Natural killer cell (primary cell): Measurements from ENCODE around the gene CTDP1. TPM values are rescaled to one million over a fixed set of nuclear protein-coding genes. Genes with fewer than 3 reads are reported as not detected.
A peak's percentile ranks its signal among the peaks of the same experiment; 100 is the strongest.
"Not testable (repeated sequence)": the region's sequence is repeated elsewhere in the genome, so short reads cannot be mapped to it uniquely, and the experiment has no call there.

ENCODE experiments used
- ATAC-seq, 3 donors: fragments of 150-1000 bp in 2 of 3; fragments of 200-7000 bp in 1 of 3; cut with Tn5 transposase; 1 replicate in 1 of 3; 2 replicates in 2 of 3; pipeline ENCODE4 v1.10.0; 2021; ENCODE audit warnings: mild to moderate bottlenecking in 2 of 3, moderate library complexity in 2 of 3
- DNase-seq, 2 donors: peaks; one replicate each; pipeline versions ENCODE4 v3.0.0 to v3.0.0-alpha.2; 2013 to 2021; ENCODE audit warnings: mixed read lengths in 1 of 2
- H3K27ac ChIP-seq: one replicate; pipeline ENCODE4 v1.5.1; 2013; ENCODE audit warnings: mild to moderate bottlenecking, low read length
- H3K27me3 ChIP-seq: one replicate; pipeline ENCODE4 v1.6.1; 2013; ENCODE audit warnings: low read length; ENCODE audit not compliant: control insufficient read depth, insufficient read depth
- H3K36me3 ChIP-seq: one replicate; pipeline ENCODE4 v1.6.1; 2013; ENCODE audit warnings: low read length; ENCODE audit not compliant: control insufficient read depth, insufficient read depth
- H3K4me1 ChIP-seq: one replicate; pipeline ENCODE4 v1.6.1; 2013; ENCODE audit warnings: low read length; ENCODE audit not compliant: control insufficient read depth, insufficient read depth
- H3K4me3 ChIP-seq: one replicate; pipeline ENCODE4 v1.5.1; 2013; ENCODE audit warnings: low read length
- H3K9me3 ChIP-seq: one replicate; pipeline ENCODE4 v1.6.1; 2013; ENCODE audit warnings: low read length; ENCODE audit not compliant: control insufficient read depth, insufficient read depth
- H3K27ac Mint-ChIP-seq, 2 donors: one replicate each; pipeline ENCODE4 v1.8.0; 2022; ENCODE audit warnings: mild to moderate bottlenecking in 2 of 2, mixed read lengths in 2 of 2, moderate library complexity in 1 of 2
- H3K27me3 Mint-ChIP-seq, 2 donors: one replicate each; pipeline ENCODE4 v1.8.0; 2022; ENCODE audit warnings: low read depth in 2 of 2, mixed read lengths in 2 of 2
- H3K36me3 Mint-ChIP-seq: one replicate; pipeline ENCODE4 v1.8.0; 2022; ENCODE audit warnings: mixed read lengths
- H3K4me1 Mint-ChIP-seq, 2 donors: one replicate each; pipeline ENCODE4 v1.8.0; 2022; ENCODE audit warnings: mixed read lengths in 2 of 2
- H3K4me3 Mint-ChIP-seq: one replicate; pipeline ENCODE4 v1.8.0; 2022; ENCODE audit warnings: mild to moderate bottlenecking, moderate library complexity, mixed read lengths
- H3K9me3 Mint-ChIP-seq, 2 donors: one replicate each; pipeline ENCODE4 v1.8.0; 2022; ENCODE audit warnings: mixed read lengths in 2 of 2
- CTCF ChIP-seq: fragments of 200-600 bp; IDR thresholded peaks from one replicate; pipeline ENCODE4 v1.8.0; 2022; ENCODE audit warnings: antibody characterized with exemption
- WGBS: methylation state at CpG from one replicate; pipeline ENCODE4 v1.1.7; 2013; ENCODE audit warnings: missing lambda C conversion rate; ENCODE audit not compliant: insufficient coverage; 5-methylcytosine and 5-hydroxymethylcytosine counted together
- intact Hi-C: fragments of 100-400 bp; cut with micrococcal nuclease; formaldehyde crosslinking; loops from one replicate; pipeline ENCODE4 v1.14.2; 2022
- total RNA-seq, 4 donors: library from RNA; stranded (reverse); fragments of 120-200 nt in 1 of 4; gene quantifications; one replicate each; pipeline versions ENCODE4 v1.2.3 to v1.2.4, GENCODE V29; 2013 to 2022

The CTDP1 gene
- total RNA-seq, 3 donors from 2014 or later (not counting 1 experiment from before 2014, with no cell fraction given): 66.9 to 89.4 (median 77.1) TPM

GRCh38 chr18:79717555-79718074, 38.0 kb downstream of the CTDP1 start:
- no peaks in the 10 kb centered on the region for H3K4me1 ChIP-seq
- H3K36me3 Mint-ChIP-seq: peaks cover 16% of the 10 kb centered on the region
- H3K27ac Mint-ChIP-seq: no peak overlapping the region
- intact Hi-C loops: no loop called here
- H3K9me3 Mint-ChIP-seq: no peaks in the 10 kb centered on the region
- H3K36me3 ChIP-seq: peaks cover 72% of the 10 kb centered on the region
- H3K27me3 Mint-ChIP-seq: no peaks in the 10 kb centered on the region
- peaks cover 10 to 12% of the 10 kb centered on the region in 2 donors for H3K4me1 Mint-ChIP-seq
- no peak overlapping the region for H3K27ac ChIP-seq
- H3K27me3 ChIP-seq: no peaks in the 10 kb centered on the region
- ATAC-seq: peak in 1 of 3 donors; percentile 12
- H3K9me3 ChIP-seq: no peaks in the 10 kb centered on the region
- H3K4me3 Mint-ChIP-seq: no peak overlapping the region
- no peak overlapping the region for H3K4me3 ChIP-seq
- TF ChIP-seq CTCF: no peak
- 97% methylated on average over 29 of the region's 29 CpGs for WGBS
- DNase-seq: no peak

- Histone ChIP-seq H3K4me1 (no peaks in the 10 kb centered on the region), H3K4me3 (no peak overlapping the region), H3K27ac (no peak overlapping the region), H3K27me3 (no peaks in the 10 kb centered on the region), H3K36me3 (peaks cover 68% of the 10 kb centered on the region), H3K9me3 (no peaks in the 10 kb centered on the region)
- Mint-ChIP-seq H3K4me1 (peaks cover 10 to 12% of the 10 kb centered on the region in 2 donors), H3K27ac (peak overlapping the region in 1 of 2 donors; percentile 65), H3K27me3 (no peaks in the 10 kb centered on the region), H3K36me3 (peaks cover 16% of the 10 kb centered on the region), H3K9me3 (no peaks in the 10 kb centered on the region), H3K4me3 (no peak overlapping the region)
- no peak for DNase-seq
- no peak for TF ChIP-seq CTCF
- 99% methylated on average over 17 of the region's 17 CpGs for WGBS
- no peak for ATAC-seq
- intact Hi-C loops: no loop called here
Measured at GRCh38 chr18:79718126-79718525, 38.5 kb downstream of the CTDP1 start.

- H3K4me3 ChIP-seq: no peak overlapping the region
- no peaks in the 10 kb centered on the region for H3K27me3 Mint-ChIP-seq
- no peaks in the 10 kb centered on the region for H3K9me3 Mint-ChIP-seq
- intact Hi-C loops: no loop called here
- H3K36me3 Mint-ChIP-seq: peaks cover 16% of the 10 kb centered on the region
- H3K36me3 ChIP-seq: peaks cover 64% of the 10 kb centered on the region
- DNase-seq (no peak), ATAC-seq (no peak)
- no peaks in the 10 kb centered on the region for H3K27me3 ChIP-seq
- 97% methylated on average over 30 of the region's 30 CpGs for WGBS
- TF ChIP-seq CTCF: no peak
- H3K4me1 Mint-ChIP-seq: peaks cover 10 to 12% of the 10 kb centered on the region in 2 donors
- no peak overlapping the region for H3K27ac ChIP-seq
- H3K9me3 ChIP-seq: no peaks in the 10 kb centered on the region
- H3K4me3 Mint-ChIP-seq: peak overlapping the region; percentile 13
- no peaks in the 10 kb centered on the region for H3K4me1 ChIP-seq
- H3K27ac Mint-ChIP-seq: peak overlapping the region; percentile 64 to 65
Measured at GRCh38 chr18:79718878-79719477, 39.4 kb downstream of the CTDP1 start.

- H3K9me3 Mint-ChIP-seq, H3K4me3 ChIP-seq, H3K4me1 ChIP-seq, H3K27me3 Mint-ChIP-seq, intact Hi-C loops, H3K9me3 ChIP-seq, H3K27ac ChIP-seq, H3K27me3 ChIP-seq, ATAC-seq, DNase-seq: not testable (repeated sequence)
- 97% methylated on average over 19 of the region's 19 CpGs for WGBS
- H3K27ac Mint-ChIP-seq: peak overlapping the region; percentile 64 to 65
- H3K4me1 Mint-ChIP-seq: peaks cover 14 to 15% of the 10 kb centered on the region in 2 donors
- H3K36me3 Mint-ChIP-seq: peaks cover 16% of the 10 kb centered on the region
- peaks cover 60% of the 10 kb centered on the region for H3K36me3 ChIP-seq
- peak overlapping the region; percentile 13 for H3K4me3 Mint-ChIP-seq
Measured at GRCh38 chr18:79719478-79720358, 40.1 kb downstream of the CTDP1 start.
